ENCODE data around the gene POLL. TPM values are rescaled to one million over a fixed set of nuclear protein-coding genes. Genes with fewer than 3 reads are reported as not detected.
A peak's percentile ranks its signal among the peaks of the same experiment; 100 is the strongest.
"Not testable (repeated sequence)": the region's sequence is repeated elsewhere in the genome, so short reads cannot be mapped to it uniquely, and the experiment has no call there.

The POLL gene
- total RNA-seq, 2 donors from 2014 or later, result 27.1 to 28.6 TPM

DNA sequence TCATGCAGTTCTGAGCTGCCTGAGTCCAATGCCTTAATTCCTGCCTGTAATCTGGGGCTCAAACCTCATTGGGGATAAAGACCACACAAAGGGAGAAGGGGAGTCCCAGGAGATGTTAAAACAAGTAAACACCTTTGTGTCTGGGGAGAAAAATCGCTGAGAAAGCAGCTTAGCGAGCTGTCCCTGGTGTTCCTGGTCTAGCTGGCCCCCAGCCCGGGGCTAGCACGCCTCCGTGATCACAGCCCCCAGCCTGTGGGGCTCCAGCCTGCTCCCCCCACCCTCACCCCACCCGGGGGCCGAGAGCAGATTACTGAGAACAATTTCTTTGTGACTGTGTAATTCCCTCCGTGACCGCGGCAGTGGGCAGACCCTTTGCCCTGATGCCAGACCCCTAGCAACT lies 24.8 kb upstream of the POLL start:
- ATAC-seq (no peak), DNase-seq (no peak)
- intact Hi-C loops (cut with DNase I, micrococcal nuclease), result no loop called here

- ATAC-seq (no peak), DNase-seq (no peak)
- intact Hi-C loops (cut with DNase I, micrococcal nuclease), result no loop called here
These were observed 24.0 kb upstream of the POLL start for GRCh38 chr10:101612086-101612485.

- DNase-seq (no peak), ATAC-seq (peak; percentile 27)
- intact Hi-C loops (cut with DNase I, micrococcal nuclease), result no loop called here
These were observed 23.2 kb upstream of the POLL start for GRCh38 chr10:101611096-101611905.

GRCh38 chr10:101609481-101609880 lies 21.4 kb upstream of the POLL start:
- ATAC-seq (no peak), DNase-seq (no peak)
- intact Hi-C loops (cut with DNase I, micrococcal nuclease), result loop anchor here in 1 of 2 donors (5.0 kb wide), 1 partner anchor 173 kb away; the partner anchor contains the start of gene NPM3

DNA sequence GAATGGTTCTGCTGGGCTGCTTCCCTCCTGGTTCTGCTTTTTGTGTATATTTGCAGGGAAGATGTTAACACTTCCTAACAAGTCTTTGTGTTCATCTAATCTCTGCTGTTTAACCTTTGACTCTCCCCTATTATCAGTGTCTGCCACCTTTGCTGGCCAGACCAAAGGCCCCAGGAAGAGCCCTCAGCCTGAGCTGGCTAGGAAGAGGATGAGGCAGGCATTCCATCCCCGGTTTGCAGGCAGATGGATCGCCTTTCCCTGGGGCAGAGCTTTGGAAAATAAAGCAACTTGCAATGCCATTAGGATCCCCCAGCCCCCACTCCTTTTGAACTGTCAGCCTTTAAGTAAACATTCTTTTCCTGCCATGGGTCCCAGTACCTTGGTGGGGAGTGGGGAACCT lies 19.1 kb upstream of the POLL start:
- no peak for ATAC-seq
- no peak for DNase-seq
- intact Hi-C loops (cut with DNase I, micrococcal nuclease), result loop anchor here in 1 of 2 donors (5.0 kb wide), 1 partner anchor 175 kb away; the partner anchor contains the start of gene NPM3

DNA sequence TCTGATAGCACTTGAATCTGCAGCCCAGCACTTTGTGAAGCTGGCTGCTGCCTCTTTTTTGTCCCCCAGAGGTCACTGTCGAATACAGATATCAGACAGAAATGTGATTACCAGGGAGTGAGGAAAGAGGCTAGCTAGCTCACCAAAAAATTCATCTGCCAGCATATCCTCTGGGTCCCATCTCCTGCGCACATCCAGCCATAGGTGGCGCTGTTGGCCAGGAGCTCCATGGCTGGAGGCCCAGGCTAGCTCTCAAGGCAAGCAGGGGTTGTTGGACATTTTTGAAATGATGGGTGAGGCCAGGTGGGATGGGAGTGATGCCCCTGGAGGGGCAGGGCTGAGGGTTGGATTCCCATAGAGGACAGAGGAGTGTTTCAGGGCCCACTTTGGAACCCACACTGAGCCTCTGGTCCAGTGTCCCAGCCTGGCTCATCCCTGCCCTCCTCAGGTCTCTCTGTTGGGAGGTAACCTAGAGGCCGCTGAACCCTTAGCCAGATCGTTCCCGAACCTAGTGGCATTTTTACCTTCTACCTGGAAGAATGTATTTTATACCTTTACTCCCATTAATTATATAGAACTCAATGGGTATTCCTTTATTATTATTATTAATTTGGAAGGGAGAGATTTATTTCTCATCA lies 14.8 kb upstream of the POLL start:
- intact Hi-C loops (cut with DNase I, micrococcal nuclease), result no loop called here
- DNase-seq, result peak; percentile 52 to 75

DNA sequence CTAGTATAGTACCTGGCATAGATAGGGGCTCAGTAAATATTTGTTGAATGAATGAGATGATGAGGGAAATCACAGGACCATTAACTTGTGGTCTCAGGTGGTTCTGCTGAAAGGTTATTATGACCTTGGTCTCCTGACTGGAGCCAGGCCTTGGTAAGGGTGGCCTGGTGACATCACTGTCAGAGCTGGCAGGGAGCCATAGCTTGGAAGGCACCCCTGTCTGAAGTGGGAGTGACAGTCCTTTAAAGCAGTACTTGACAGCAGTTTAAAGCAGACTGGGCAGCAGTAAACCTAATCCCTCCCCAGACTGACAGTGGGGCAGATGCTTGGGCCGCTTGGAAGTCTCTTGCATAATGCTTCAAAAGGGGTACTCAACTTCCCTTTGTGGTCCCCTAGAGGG lies 13.5 kb upstream of the POLL start:
- ATAC-seq (no peak), DNase-seq (no peak)
- intact Hi-C loops (cut with DNase I, micrococcal nuclease), result no loop called here

More for the DNA sequence above, 14.8 kb upstream of the POLL start:
- ATAC-seq, result peak; percentile 86

DNA sequence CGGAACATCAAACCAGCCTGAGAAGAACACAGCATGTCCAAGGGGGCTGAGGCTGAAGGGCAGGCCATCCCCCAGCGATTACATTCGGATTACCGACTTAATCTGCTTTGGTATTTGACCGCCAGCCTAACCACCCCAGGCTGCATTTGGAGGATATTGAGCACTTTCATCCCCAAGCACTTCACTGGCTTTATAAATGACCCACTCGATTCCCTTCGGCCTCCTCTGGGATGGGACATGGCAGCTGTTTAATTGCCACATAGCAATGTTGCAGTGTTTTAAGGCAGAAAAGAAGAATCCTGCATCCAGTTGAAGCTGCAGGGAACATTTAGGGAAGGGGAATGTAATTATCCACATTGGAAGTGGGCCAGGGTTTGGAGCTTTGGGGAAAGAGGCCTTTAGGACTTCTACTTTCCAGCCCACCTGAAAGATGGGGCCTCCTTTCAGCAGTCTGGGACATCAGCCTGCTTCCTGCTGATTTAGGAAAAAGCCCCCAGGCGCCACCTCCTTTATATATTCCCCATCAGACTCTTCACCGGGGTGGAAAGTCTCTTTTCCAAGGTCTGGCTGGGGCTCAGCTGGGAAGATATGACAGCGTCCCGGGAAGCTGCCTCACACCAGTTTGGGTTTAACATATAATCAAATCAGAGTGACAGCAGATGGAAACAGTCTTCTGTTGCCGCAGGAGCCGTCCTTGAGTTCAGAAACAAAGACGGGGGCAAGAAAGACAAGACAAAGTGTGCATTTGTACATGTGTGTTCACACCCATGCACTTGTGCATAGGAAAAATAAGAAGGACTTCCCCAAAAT lies 9.2 kb upstream of the POLL start:
- intact Hi-C loops (cut with DNase I, micrococcal nuclease), result no loop called here
- ATAC-seq (no peak), DNase-seq (no peak)

GRCh38 chr10:101595591-101596433 lies 7.8 kb upstream of the POLL start:
- DNase-seq (no peak), ATAC-seq (peak; percentile 33)
- intact Hi-C loops (cut with DNase I, micrococcal nuclease), result no loop called here

DNA sequence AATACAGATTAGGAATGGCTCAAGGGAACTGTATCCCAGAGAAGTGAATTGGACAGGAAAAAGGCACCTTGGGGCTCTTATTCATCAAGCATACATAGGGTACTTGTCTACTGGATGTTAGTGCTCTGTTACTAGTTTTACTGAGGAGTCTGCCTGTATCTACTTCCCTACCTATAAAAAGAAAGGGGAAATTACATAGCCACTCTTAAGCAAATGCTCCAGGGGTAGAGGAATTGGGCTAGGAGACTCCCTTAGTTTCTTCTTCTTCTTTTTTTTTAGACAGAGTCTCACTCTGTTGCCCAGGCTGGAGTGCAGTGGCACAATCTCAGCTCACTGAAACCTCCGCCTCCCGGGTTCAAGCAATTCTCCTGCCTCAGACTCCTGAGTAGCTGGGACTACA lies 5.3 kb upstream of the POLL start:
- DNase-seq; intact Hi-C loops (cut with DNase I, micrococcal nuclease); ATAC-seq: not testable (repeated sequence)

DNA sequence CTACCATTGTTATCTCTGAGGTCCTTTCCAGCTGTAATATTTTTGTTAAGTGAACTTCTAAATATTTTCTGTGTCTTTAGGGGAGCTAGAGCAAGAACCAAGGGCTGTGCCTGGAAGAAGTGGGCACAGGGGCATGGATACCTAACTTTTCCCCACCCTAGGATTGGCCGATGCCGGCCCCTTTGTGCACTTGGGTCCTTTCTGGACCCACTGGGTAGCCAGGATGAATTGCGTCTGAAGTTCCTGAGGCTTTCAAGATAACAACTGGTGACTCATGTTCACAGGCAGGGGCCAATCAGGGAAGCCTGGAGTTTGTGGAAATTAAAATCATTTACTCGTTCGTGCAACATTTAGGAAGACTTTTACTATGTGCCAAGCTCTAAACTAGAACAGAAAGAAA lies 822 bp upstream of the POLL start:
- no peak for ATAC-seq
- intact Hi-C loops (cut with DNase I, micrococcal nuclease), result no loop called here

GRCh38 chr10:101585841-101586240 lies 2.2 kb downstream of the POLL start:
- intact Hi-C loops (cut with DNase I, micrococcal nuclease), result no loop called here
- DNase-seq (no peak), ATAC-seq (no peak)

More for the DNA sequence above, 822 bp upstream of the POLL start:
- no peak for DNase-seq

- intact Hi-C loops (cut with DNase I, micrococcal nuclease), result no loop called here
- ATAC-seq, result no peak
These were observed 7.3 kb downstream of the POLL start for GRCh38 chr10:101580486-101581399.

GRCh38 chr10:101579516-101579870 lies 8.6 kb downstream of the POLL start:
- intact Hi-C loops (cut with DNase I, micrococcal nuclease), result no loop called here
- DNase-seq, result no peak
- no peak for ATAC-seq

More at GRCh38 chr10:101580486-101581399, 7.3 kb downstream of the POLL start:
- DNase-seq, result no peak

GRCh38 chr10:101578803-101579515 lies 9.1 kb downstream of the POLL start:
- DNase-seq, result no peak
- intact Hi-C loops (cut with DNase I, micrococcal nuclease), result no loop called here
- ATAC-seq, result no peak

GRCh38 chr10:101578192-101578591 lies 9.9 kb downstream of the POLL start:
- intact Hi-C loops (cut with DNase I, micrococcal nuclease), result no loop called here
- no peak for DNase-seq
- no peak for ATAC-seq
